ENCODE measurements around the gene BTBD19. TPM values are rescaled to one million over a fixed set of nuclear protein-coding genes. Genes with fewer than 3 reads are reported as not detected.

The BTBD19 gene
- total and polyA plus RNA-seq, 9 of the 15 experiments (the other 6 are each of a cell fraction or from before 2014, with no cell fraction given) = 0.22 to 2.0 (median 0.95) TPM

DNA sequence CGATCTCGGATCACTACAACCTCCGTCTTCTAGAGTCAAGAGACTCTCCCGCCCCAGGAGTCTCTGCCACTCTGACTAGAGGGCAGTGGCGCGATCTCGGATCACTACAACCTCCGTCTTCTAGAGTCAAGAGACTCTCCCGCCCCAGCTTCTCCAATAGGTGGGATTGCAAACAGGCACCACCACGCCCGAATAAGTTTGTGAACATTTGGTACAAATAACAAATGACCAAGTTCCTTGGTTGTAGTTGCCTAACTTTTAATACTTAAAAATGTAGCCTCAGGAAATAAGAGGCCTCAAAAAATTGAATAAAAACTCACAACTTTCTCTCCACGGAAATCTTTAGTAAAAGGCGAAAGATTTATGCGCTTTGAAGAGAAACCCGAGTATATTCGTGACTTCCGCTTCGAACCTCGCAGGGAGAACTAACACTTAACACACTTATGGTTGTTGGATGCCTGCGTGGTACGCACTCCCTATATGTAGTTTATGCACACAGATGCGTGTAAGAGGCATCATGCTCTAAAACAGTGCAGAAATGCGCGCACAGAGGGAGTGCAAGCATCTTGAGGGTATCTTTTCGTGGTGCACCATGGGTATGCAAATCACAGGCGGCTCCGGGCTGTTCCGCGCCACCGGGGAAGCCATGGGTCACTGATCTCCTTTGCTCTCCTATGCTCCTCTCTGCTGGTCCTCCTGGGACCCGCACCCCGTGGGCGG is 11.4 kb downstream of the BTBD19 start (continued):
- TF ChIP-seq SMAD1 (IDR thresholded peaks at IDR 0.05; ENCODE audit: low read depth, low read length, partially characterized antibody) (peak; percentile 100), BRD4 (IDR thresholded peaks at IDR 0.05) (peak; percentile 70; the same call in 1 of the 2 replicates), ETS2 (tag; IDR thresholded peaks at IDR 0.05; ENCODE audit: borderline replicate concordance, poor library complexity, severe bottlenecking) (no peak), ZNF551 (CRISPR knock-in tag; IDR thresholded peaks at IDR 0.05) (peak; percentile 95), NCOA1 (IDR thresholded peaks at IDR 0.05; ENCODE audit: low read depth) (peak; percentile 65; the same call in 1 of the 2 replicates), NFE2L1 (tag; IDR thresholded peaks at IDR 0.05; ENCODE audit: borderline replicate concordance, low read depth) (no peak), RB1 (IDR thresholded peaks at IDR 0.05; ENCODE audit: low read depth) (peak; percentile 90), CCAR2 (IDR thresholded peaks at IDR 0.05; ENCODE audit: low read depth, low read length) (no peak), SETDB1 (IDR thresholded peaks at IDR 0.05; ENCODE audit: low read length) (no peak), DMBX1 (CRISPR knock-in tag; IDR thresholded peaks at IDR 0.05; ENCODE audit: borderline replicate concordance) (peak; percentile 5), SAFB (IDR thresholded peaks at IDR 0.05; ENCODE audit: borderline replicate concordance, low read depth, low read length) (no peak), RBM34 (IDR thresholded peaks at IDR 0.05; ENCODE audit: borderline replicate concordance, insufficient read depth, low read length) (no peak), ZNF764 (CRISPR knock-in tag; IDR thresholded peaks at IDR 0.05; ENCODE audit: low read depth) (peak; percentile 82; the same call in 1 of the 2 replicates), HMG20B (CRISPR knock-in tag; IDR thresholded peaks at IDR 0.05) (peak; percentile 90)
- TF ChIP-seq, protein P1, sequence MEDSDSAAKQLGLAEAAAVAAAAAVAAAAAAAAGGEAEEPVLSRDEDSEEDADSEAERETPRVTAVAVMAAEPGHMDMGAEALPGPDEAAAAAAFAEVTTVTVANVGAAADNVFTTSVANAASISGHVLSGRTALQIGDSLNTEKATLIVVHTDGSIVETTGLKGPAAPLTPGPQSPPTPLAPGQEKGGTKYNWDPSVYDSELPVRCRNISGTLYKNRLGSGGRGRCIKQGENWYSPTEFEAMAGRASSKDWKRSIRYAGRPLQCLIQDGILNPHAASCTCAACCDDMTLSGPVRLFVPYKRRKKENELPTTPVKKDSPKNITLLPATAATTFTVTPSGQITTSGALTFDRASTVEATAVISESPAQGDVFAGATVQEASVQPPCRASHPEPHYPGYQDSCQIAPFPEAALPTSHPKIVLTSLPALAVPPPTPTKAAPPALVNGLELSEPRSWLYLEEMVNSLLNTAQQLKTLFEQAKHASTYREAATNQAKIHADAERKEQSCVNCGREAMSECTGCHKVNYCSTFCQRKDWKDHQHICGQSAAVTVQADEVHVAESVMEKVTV (CRISPR knock-in tag; IDR thresholded peaks at IDR 0.05) = peak; percentile 66
- TF ChIP-seq, protein P2, sequence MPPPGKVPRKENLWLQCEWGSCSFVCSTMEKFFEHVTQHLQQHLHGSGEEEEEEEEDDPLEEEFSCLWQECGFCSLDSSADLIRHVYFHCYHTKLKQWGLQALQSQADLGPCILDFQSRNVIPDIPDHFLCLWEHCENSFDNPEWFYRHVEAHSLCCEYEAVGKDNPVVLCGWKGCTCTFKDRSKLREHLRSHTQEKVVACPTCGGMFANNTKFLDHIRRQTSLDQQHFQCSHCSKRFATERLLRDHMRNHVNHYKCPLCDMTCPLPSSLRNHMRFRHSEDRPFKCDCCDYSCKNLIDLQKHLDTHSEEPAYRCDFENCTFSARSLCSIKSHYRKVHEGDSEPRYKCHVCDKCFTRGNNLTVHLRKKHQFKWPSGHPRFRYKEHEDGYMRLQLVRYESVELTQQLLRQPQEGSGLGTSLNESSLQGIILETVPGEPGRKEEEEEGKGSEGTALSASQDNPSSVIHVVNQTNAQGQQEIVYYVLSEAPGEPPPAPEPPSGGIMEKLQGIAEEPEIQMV (tag; conservative IDR thresholded peaks at IDR 0.05; ENCODE audit: low read depth) = 0 out of 2 replicates have a peak, but pooled peaks have one; percentile 30
- TF ChIP-seq, protein P3, sequence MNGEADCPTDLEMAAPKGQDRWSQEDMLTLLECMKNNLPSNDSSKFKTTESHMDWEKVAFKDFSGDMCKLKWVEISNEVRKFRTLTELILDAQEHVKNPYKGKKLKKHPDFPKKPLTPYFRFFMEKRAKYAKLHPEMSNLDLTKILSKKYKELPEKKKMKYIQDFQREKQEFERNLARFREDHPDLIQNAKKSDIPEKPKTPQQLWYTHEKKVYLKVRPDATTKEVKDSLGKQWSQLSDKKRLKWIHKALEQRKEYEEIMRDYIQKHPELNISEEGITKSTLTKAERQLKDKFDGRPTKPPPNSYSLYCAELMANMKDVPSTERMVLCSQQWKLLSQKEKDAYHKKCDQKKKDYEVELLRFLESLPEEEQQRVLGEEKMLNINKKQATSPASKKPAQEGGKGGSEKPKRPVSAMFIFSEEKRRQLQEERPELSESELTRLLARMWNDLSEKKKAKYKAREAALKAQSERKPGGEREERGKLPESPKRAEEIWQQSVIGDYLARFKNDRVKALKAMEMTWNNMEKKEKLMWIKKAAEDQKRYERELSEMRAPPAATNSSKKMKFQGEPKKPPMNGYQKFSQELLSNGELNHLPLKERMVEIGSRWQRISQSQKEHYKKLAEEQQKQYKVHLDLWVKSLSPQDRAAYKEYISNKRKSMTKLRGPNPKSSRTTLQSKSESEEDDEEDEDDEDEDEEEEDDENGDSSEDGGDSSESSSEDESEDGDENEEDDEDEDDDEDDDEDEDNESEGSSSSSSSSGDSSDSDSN (IDR thresholded peaks at IDR 0.05; ENCODE audit: borderline replicate concordance in 1 of 2, low read depth in 2 of 2, low read length in 2 of 2) = no peak
- TF ChIP-seq, protein P4, sequence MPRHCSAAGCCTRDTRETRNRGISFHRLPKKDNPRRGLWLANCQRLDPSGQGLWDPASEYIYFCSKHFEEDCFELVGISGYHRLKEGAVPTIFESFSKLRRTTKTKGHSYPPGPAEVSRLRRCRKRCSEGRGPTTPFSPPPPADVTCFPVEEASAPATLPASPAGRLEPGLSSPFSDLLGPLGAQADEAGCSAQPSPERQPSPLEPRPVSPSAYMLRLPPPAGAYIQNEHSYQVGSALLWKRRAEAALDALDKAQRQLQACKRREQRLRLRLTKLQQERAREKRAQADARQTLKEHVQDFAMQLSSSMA (CRISPR knock-in tag; IDR thresholded peaks at IDR 0.05) = peak; percentile 86; the same call in 1 of the 2 replicates
- TF ChIP-seq, protein P5, sequence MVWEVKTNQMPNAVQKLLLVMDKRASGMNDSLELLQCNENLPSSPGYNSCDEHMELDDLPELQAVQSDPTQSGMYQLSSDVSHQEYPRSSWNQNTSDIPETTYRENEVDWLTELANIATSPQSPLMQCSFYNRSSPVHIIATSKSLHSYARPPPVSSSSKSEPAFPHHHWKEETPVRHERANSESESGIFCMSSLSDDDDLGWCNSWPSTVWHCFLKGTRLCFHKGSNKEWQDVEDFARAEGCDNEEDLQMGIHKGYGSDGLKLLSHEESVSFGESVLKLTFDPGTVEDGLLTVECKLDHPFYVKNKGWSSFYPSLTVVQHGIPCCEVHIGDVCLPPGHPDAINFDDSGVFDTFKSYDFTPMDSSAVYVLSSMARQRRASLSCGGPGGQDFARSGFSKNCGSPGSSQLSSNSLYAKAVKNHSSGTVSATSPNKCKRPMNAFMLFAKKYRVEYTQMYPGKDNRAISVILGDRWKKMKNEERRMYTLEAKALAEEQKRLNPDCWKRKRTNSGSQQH (CRISPR knock-in tag; IDR thresholded peaks at IDR 0.05) = peak; percentile 99

Measured in K562 (cell line).